SK-N-MC (cell line): ENCODE data around the gene DHX57.
A peak's percentile ranks its signal among the peaks of the same experiment; 100 is the strongest.

Experiments
- DNase-seq: peaks from one replicate; pipeline ENCODE4 v3.0.0-alpha.2; 2011; ENCODE audit warnings: low read depth, low spot score
- H3K27ac ChIP-seq: fragments of 200-600 bp; sonication (generic); 2 replicates; pipeline ENCODE4 v1.5.1; 2016; ENCODE audit warnings: mixed run types
- H3K36me3 ChIP-seq: fragments of 200-600 bp; sonication (generic); 2 replicates; pipeline ENCODE4 v1.6.1; 2017; ENCODE audit warnings: antibody characterized with exemption, low read length, mixed read lengths; ENCODE audit not compliant: insufficient read depth
- H3K4me3 ChIP-seq: fragments of 200-600 bp; sonication (generic); 2 replicates; pipeline ENCODE4 v1.5.1; 2016
- H3K9ac ChIP-seq: fragments of 200-600 bp; sonication (generic); 2 replicates; pipeline ENCODE4 v1.8.0; 2017; ENCODE audit warnings: mixed run types, mixed read lengths; ENCODE audit not compliant: insufficient read length
- H3K9me3 ChIP-seq: fragments of 200-600 bp; sonication (generic); 2 replicates; pipeline ENCODE4 v1.6.1; 2017; ENCODE audit warnings: low read depth, mild to moderate bottlenecking, antibody characterized with exemption, low read length, moderate library complexity, mixed read lengths
- EZH2 ChIP-seq: fragments of 200-600 bp; sonication (generic); IDR thresholded peaks from one replicate; pipeline ENCODE4 v1.6.1; 2017; ENCODE audit warnings: antibody characterized with exemption
- FOXP2 ChIP-seq: optimal IDR thresholded peaks from 2 replicates; pipeline ENCODE3; 2011; ENCODE audit warnings: mild to moderate bottlenecking, moderate library complexity; ENCODE audit not compliant: insufficient read depth; ENCODE audit errors: extremely low read length, control extremely low read depth
- POLR2AphosphoS5 ChIP-seq: IDR thresholded peaks from 2 replicates; pipeline ENCODE4 v1.6.1; 2012; ENCODE audit warnings: mild to moderate bottlenecking, low read depth, low read length, borderline replicate concordance

The DHX57 gene

GRCh38 chr2:38887902-38888554, 12.3 kb upstream of the DHX57 start:
- no peak overlapping the region for H3K27ac ChIP-seq
- H3K9me3 ChIP-seq: no peaks in the 10 kb centered on the region
- H3K9ac ChIP-seq: no peak overlapping the region
- no peaks in the 10 kb centered on the region for H3K36me3 ChIP-seq
- TF ChIP-seq FOXP2 (no peak), POLR2AphosphoS5 (no peak), EZH2 (no peak)
- no peak overlapping the region for H3K4me3 ChIP-seq
- DNase-seq: no peak

- Histone ChIP-seq H3K4me3 (no peak overlapping the region), H3K27ac (no peak overlapping the region), H3K9ac (no peak overlapping the region), H3K9me3 (no peaks in the 10 kb centered on the region), H3K36me3 (no peaks in the 10 kb centered on the region)
- DNase-seq: no peak
- TF ChIP-seq POLR2AphosphoS5 (no peak), FOXP2 (no peak), EZH2 (no peak)
Measured at GRCh38 chr2:38887347-38887746, 11.6 kb upstream of the DHX57 start.

- no peak overlapping the region for H3K4me3 ChIP-seq
- TF ChIP-seq EZH2: no peak
- no peak for TF ChIP-seq FOXP2
- TF ChIP-seq POLR2AphosphoS5: no peak
Measured at GRCh38 chr2:38886063-38886462, 10.3 kb upstream of the DHX57 start.

GRCh38 chr2:38876407-38876806, 673 bp upstream of the DHX57 start:
- no peak for TF ChIP-seq FOXP2
- H3K27ac ChIP-seq: no peak overlapping the region
- peak overlapping the region; percentile 100 for H3K4me3 ChIP-seq
- no peaks in the 10 kb centered on the region for H3K9me3 ChIP-seq
- peak overlapping the region; percentile 84 for H3K9ac ChIP-seq
- DNase-seq: no peak
- H3K36me3 ChIP-seq: 0 out of 2 replicates have a peak, but pooled peaks cover 3% of the 10 kb centered on the region

More at GRCh38 chr2:38886063-38886462, 10.3 kb upstream of the DHX57 start:
- H3K9me3 ChIP-seq: no peaks in the 10 kb centered on the region
- no peaks in the 10 kb centered on the region for H3K36me3 ChIP-seq
- DNase-seq: no peak
- H3K9ac ChIP-seq: no peak overlapping the region
- H3K27ac ChIP-seq: no peak overlapping the region

GRCh38 chr2:38875227-38875575, 533 bp downstream of the DHX57 start:
- TF ChIP-seq EZH2 (no peak), FOXP2 (no peak), POLR2AphosphoS5 (no peak)
- peak overlapping the region; percentile 84 for H3K9ac ChIP-seq
- no peak for DNase-seq
- H3K36me3 ChIP-seq: no peaks in the 10 kb centered on the region
- H3K9me3 ChIP-seq: peaks cover 4% of the 10 kb centered on the region; the same call in 1 of the 2 replicates
- H3K27ac ChIP-seq: no peak overlapping the region
- H3K4me3 ChIP-seq: peak overlapping the region; percentile 100

- no peaks in the 10 kb centered on the region for H3K36me3 ChIP-seq
- no peak overlapping the region for H3K27ac ChIP-seq
- no peak for DNase-seq
- H3K4me3 ChIP-seq: no peak overlapping the region
- no peak for TF ChIP-seq EZH2
- H3K9me3 ChIP-seq: peaks cover 7% of the 10 kb centered on the region; the same call in 1 of the 2 replicates
- no peak overlapping the region for H3K9ac ChIP-seq
Measured at GRCh38 chr2:38873763-38874162, 2.0 kb downstream of the DHX57 start.

- H3K27ac ChIP-seq: no peak overlapping the region
- no peak for DNase-seq
- H3K9me3 ChIP-seq: peaks cover 7% of the 10 kb centered on the region; the same call in 1 of the 2 replicates
- no peak for TF ChIP-seq FOXP2
- TF ChIP-seq POLR2AphosphoS5: no peak
- no peak for TF ChIP-seq EZH2
- H3K4me3 ChIP-seq: no peak overlapping the region
- H3K36me3 ChIP-seq: peaks cover 11% of the 10 kb centered on the region; the same call in 1 of the 2 replicates
- H3K9ac ChIP-seq: no peak overlapping the region
Measured at GRCh38 chr2:38871432-38871831, 4.3 kb downstream of the DHX57 start.

- Histone ChIP-seq H3K27ac (no peak overlapping the region), H3K4me3 (no peak overlapping the region), H3K9me3 (peaks cover 7% of the 10 kb centered on the region; the same call in 1 of the 2 replicates), H3K9ac (no peak overlapping the region), H3K36me3 (peaks cover 25% of the 10 kb centered on the region)
- TF ChIP-seq EZH2 (no peak), FOXP2 (no peak), POLR2AphosphoS5 (no peak)
- no peak for DNase-seq
Measured at GRCh38 chr2:38866773-38867443, 8.8 kb downstream of the DHX57 start.

- no peaks in the 10 kb centered on the region for H3K9me3 ChIP-seq
- TF ChIP-seq FOXP2: no peak
- no peak for TF ChIP-seq EZH2
- no peak for TF ChIP-seq POLR2AphosphoS5
- DNase-seq: no peak
- H3K27ac ChIP-seq: no peak overlapping the region
- no peak overlapping the region for H3K9ac ChIP-seq
- no peak overlapping the region for H3K4me3 ChIP-seq
- H3K36me3 ChIP-seq: peaks cover 57% of the 10 kb centered on the region
Measured at GRCh38 chr2:38863061-38863695, 12.6 kb downstream of the DHX57 start.
